Neural cell (in vitro differentiated cells): ENCODE data around the gene KISS1R. TPM values are rescaled to one million over a fixed set of nuclear protein-coding genes. Genes with fewer than 3 reads are reported as not detected.

ENCODE experiments used
- H2AFZ ChIP-seq: fragments of 200-600, 300-800 bp; sonication (generic), shearing (Covaris generic); 2 replicates; pipeline ENCODE4 v1.6.0; 2014; ENCODE audit warnings: low read depth, mild to moderate bottlenecking, antibody characterized with exemption, low read length, moderate library complexity
- H3F3A ChIP-seq: fragments of 200-600 bp; shearing (Covaris generic); 2 replicates; pipeline ENCODE4 v1.6.1; 2016; ENCODE audit warnings: mild to moderate bottlenecking, moderate library complexity, mixed read lengths, antibody characterized with exemption, low read length; ENCODE audit not compliant: insufficient read depth, poor library complexity, severe bottlenecking
- H3K27ac ChIP-seq: fragments of 200-600, 300-800 bp; sonication (generic), shearing (Covaris generic); 2 replicates; pipeline ENCODE4 v1.5.1; 2014; ENCODE audit warnings: mild to moderate bottlenecking, low read length, moderate library complexity
- H3K27me3 ChIP-seq: fragments of 300-800, 200-600 bp; sonication (generic), shearing (Covaris generic); 2 replicates; pipeline ENCODE4 v1.6.0; 2014; ENCODE audit warnings: mild to moderate bottlenecking, low read depth, low read length, moderate library complexity; ENCODE audit not compliant: insufficient read depth
- H3K36me3 ChIP-seq: fragments of 300-800, 200-600 bp; sonication (generic), shearing (Covaris generic); 2 replicates; pipeline ENCODE4 v1.5.1; 2014; ENCODE audit warnings: mild to moderate bottlenecking, antibody characterized with exemption, low read length, moderate library complexity; ENCODE audit not compliant: insufficient read depth
- H3K4me2 ChIP-seq: fragments of 300-800, 200-600 bp; sonication (generic), shearing (Covaris generic); 2 replicates; pipeline ENCODE4 v1.6.0; 2014; ENCODE audit warnings: mild to moderate bottlenecking, low read length
- H3K4me3 ChIP-seq: fragments of 300-800, 200-600 bp; sonication (generic), shearing (Covaris generic); 2 replicates; pipeline ENCODE4 v1.5.1; 2014; ENCODE audit warnings: mild to moderate bottlenecking, low read length, moderate library complexity
- H3K79me2 ChIP-seq: fragments of 200-600 bp; shearing (Covaris generic); replicated peaks from 2 replicates; pipeline ENCODE4 v1.6.0; 2014; ENCODE audit warnings: mild to moderate bottlenecking, low read length, moderate library complexity; ENCODE audit not compliant: insufficient read depth
- H3K9ac ChIP-seq: fragments of 300-800, 200-600 bp; sonication (generic), shearing (Covaris generic); 2 replicates; pipeline ENCODE4 v1.6.1; 2016; ENCODE audit warnings: mild to moderate bottlenecking, low read length, mixed read lengths
- H3K9me2 ChIP-seq: fragments of 200-600 bp; shearing (Covaris generic); 2 replicates; pipeline ENCODE4 v1.6.1; 2016; ENCODE audit warnings: mild to moderate bottlenecking, low read length, mixed read lengths; ENCODE audit not compliant: insufficient read depth
- H3K9me3 ChIP-seq: fragments of 200-600, 300-800 bp; sonication (generic), shearing (Covaris generic); 2 replicates; pipeline ENCODE4 v1.6.1; 2016; ENCODE audit warnings: mild to moderate bottlenecking, mixed run types, low read length, moderate library complexity, mixed read lengths
- H4K20me1 ChIP-seq: fragments of 200-600 bp; shearing (Covaris generic); 2 replicates; pipeline ENCODE4 v1.6.1; 2016; ENCODE audit warnings: mild to moderate bottlenecking, mixed run types; ENCODE audit not compliant: insufficient read depth
- EP300 ChIP-seq: fragments of 450-650 bp; conservative IDR thresholded peaks from 2 replicates; pipeline ENCODE4 v1.6.1; 2014; ENCODE audit warnings: antibody characterized with exemption, mild to moderate bottlenecking, moderate library complexity; ENCODE audit not compliant: poor library complexity, severe bottlenecking
- EZH2 ChIP-seq: fragments of 200-600, 300-800 bp; shearing (Covaris generic), sonication (generic); IDR thresholded peaks from 2 replicates; pipeline ENCODE4 v1.6.1; 2014; ENCODE audit warnings: antibody characterized with exemption, low read length, borderline replicate concordance, mild to moderate bottlenecking; ENCODE audit not compliant: insufficient read depth, poor library complexity, severe bottlenecking
- MXI1 ChIP-seq: fragments of 450-650 bp; conservative IDR thresholded peaks from 2 replicates; pipeline ENCODE4 v1.6.1; 2014; ENCODE audit warnings: antibody characterized with exemption, mild to moderate bottlenecking; ENCODE audit not compliant: poor library complexity, severe bottlenecking
- POLR2AphosphoS5 ChIP-seq: IDR thresholded peaks from 2 replicates; pipeline ENCODE4 v1.6.1; 2012
- RAD21 ChIP-seq: fragments of 450-650 bp; conservative IDR thresholded peaks from 2 replicates; pipeline ENCODE4 v1.6.1; 2014; ENCODE audit warnings: antibody characterized with exemption, mild to moderate bottlenecking, moderate library complexity
- REST ChIP-seq: IDR thresholded peaks from 2 replicates; pipeline ENCODE4 v1.6.1; 2012; ENCODE audit warnings: borderline replicate concordance
- SMC3 ChIP-seq: fragments of 450-650 bp; conservative IDR thresholded peaks from 2 replicates; pipeline ENCODE4 v1.6.1; 2014; ENCODE audit warnings: antibody characterized with exemption, mild to moderate bottlenecking, moderate library complexity; ENCODE audit not compliant: poor library complexity
- TAF1 ChIP-seq: IDR thresholded peaks from 2 replicates; pipeline ENCODE4 v1.6.1; 2012; ENCODE audit warnings: low read depth
- polyA plus RNA-seq: library from polyadenylated mRNA; depleted of rRNA; stranded (reverse); fragments of >200 nt; gene quantifications from 2 replicates; pipeline ENCODE4 v1.2.3, GENCODE V29; 2014
- TF ChIP-seq, protein P1 (sequence below): fragments of 450-650 bp; IDR thresholded peaks from 2 replicates; pipeline ENCODE4 v1.5.1; 2014; ENCODE audit warnings: antibody characterized with exemption, mild to moderate bottlenecking, moderate library complexity; ENCODE audit not compliant: poor library complexity, severe bottlenecking

Gene KISS1R
- polyA plus RNA-seq, 1 donor from 2014 or later, result 5.4 TPM

DNA sequence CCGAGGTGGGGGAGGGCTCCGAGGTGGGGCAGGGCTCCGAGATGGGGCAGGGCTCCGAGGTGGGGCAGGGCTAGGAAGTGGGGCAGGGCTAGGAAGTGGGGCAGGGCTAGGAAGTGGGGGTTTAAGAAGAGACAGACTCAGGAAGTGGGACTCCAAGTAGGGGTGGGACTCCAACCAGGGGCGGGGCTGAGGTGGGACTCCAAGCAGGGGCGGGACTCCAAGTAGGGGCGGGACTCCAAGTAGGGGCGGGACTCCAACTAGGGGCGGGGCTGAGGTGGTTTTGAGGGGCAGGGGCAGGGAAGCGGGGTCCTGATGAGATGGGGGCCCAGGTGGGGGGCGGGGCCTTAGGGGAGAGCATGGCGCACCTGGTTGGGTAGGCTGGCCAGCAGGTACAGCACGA, 44.0 kb upstream of the KISS1R start:
- H3K4me2 ChIP-seq, result no peak overlapping the region
- H3K36me3 ChIP-seq, result no peaks in the 10 kb centered on the region
- H3F3A ChIP-seq, result no peaks in the 10 kb centered on the region
- no peaks in the 10 kb centered on the region for H4K20me1 ChIP-seq
- no peaks in the 10 kb centered on the region for H3K9me2 ChIP-seq
- H2AFZ ChIP-seq, result no peak overlapping the region
- H3K27me3 ChIP-seq, result no peaks in the 10 kb centered on the region
- H3K9me3 ChIP-seq, result no peaks in the 10 kb centered on the region
- no peak for TF ChIP-seq POLR2AphosphoS5
- no peak for TF ChIP-seq EP300
- TF ChIP-seq, protein P1, sequence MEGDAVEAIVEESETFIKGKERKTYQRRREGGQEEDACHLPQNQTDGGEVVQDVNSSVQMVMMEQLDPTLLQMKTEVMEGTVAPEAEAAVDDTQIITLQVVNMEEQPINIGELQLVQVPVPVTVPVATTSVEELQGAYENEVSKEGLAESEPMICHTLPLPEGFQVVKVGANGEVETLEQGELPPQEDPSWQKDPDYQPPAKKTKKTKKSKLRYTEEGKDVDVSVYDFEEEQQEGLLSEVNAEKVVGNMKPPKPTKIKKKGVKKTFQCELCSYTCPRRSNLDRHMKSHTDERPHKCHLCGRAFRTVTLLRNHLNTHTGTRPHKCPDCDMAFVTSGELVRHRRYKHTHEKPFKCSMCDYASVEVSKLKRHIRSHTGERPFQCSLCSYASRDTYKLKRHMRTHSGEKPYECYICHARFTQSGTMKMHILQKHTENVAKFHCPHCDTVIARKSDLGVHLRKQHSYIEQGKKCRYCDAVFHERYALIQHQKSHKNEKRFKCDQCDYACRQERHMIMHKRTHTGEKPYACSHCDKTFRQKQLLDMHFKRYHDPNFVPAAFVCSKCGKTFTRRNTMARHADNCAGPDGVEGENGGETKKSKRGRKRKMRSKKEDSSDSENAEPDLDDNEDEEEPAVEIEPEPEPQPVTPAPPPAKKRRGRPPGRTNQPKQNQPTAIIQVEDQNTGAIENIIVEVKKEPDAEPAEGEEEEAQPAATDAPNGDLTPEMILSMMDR, result no peak
- TF ChIP-seq EZH2, result no peak
- no peak for TF ChIP-seq REST
- TF ChIP-seq SMC3, result no peak
- no peak for TF ChIP-seq TAF1
- no peak for TF ChIP-seq MXI1
- no peak for TF ChIP-seq RAD21
- H3K79me2 ChIP-seq, result no peaks in the 10 kb centered on the region
- H3K27ac ChIP-seq, result no peak overlapping the region
- no peak overlapping the region for H3K4me3 ChIP-seq
- H3K9ac ChIP-seq, result no peak overlapping the region

DNA sequence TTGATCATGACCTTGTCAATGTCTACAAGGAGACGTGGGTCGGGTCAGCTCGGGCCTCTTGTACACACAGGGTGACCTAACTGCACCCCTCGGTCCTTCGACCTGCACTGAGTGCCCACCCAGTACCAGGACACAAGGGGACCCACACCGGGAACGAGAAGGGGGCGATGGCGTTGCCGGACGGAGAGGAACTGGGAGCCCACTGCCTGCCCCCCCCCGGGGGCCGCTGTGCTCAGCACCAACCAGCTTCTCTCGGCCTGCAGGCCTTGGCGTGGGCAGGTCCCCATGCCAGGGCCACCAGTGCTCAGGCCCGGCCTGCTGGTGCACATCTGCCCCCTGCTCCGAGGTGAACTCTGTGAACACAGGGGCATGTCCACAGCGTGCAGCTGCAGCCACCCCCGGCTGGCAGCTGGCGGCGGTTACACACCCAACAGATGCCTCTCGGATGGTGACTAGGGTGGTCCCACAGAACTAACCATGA, 43.5 kb upstream of the KISS1R start:
- H2AFZ ChIP-seq, result no peak overlapping the region
- TF ChIP-seq RAD21, result no peak
- no peak for TF ChIP-seq SMC3
- TF ChIP-seq MXI1, result no peak
- TF ChIP-seq TAF1, result no peak
- no peak for TF ChIP-seq EZH2
- no peak for TF ChIP-seq EP300
- no peak for TF ChIP-seq REST
- TF ChIP-seq, protein P1, result no peak
- TF ChIP-seq POLR2AphosphoS5, result no peak
- no peaks in the 10 kb centered on the region for H4K20me1 ChIP-seq
- no peak overlapping the region for H3K27ac ChIP-seq
- H3K36me3 ChIP-seq, result no peaks in the 10 kb centered on the region
- no peak overlapping the region for H3K9ac ChIP-seq
- H3K4me3 ChIP-seq, result no peak overlapping the region
- H3F3A ChIP-seq, result no peaks in the 10 kb centered on the region
- no peaks in the 10 kb centered on the region for H3K9me3 ChIP-seq
- no peaks in the 10 kb centered on the region for H3K9me2 ChIP-seq
- no peak overlapping the region for H3K4me2 ChIP-seq
- H3K79me2 ChIP-seq, result no peaks in the 10 kb centered on the region
- H3K27me3 ChIP-seq, result no peaks in the 10 kb centered on the region
